GM10248 (cell line): ENCODE results near the gene ZC3H18.

Source experiments
- CTCF ChIA-PET: fragments of 300-600 bp; sonication (Branson Sonifier 250); formaldehyde crosslinking; extraction: SDS; loops from one replicate; lab custom pipeline; 2021; ENCODE audit warnings: antibody characterized with exemption; lab: Yijun Ruan, JAX
- POLR2A ChIA-PET: fragments of 350-650 bp; sonication (Branson Sonifier 250); formaldehyde crosslinking; extraction: SDS; loops from one replicate; lab custom pipeline; 2020; ENCODE audit warnings: antibody characterized with exemption; lab: Yijun Ruan, JAX
- DNase-seq: peaks from one replicate; pipeline ENCODE4 v3.0.0; 2012; ENCODE audit errors: extremely low spot score
- TF ChIP-seq, protein P1 (sequence below): IDR thresholded peaks from 2 replicates; pipeline ENCODE4 v1.5.1; 2012; ENCODE audit warnings: mild to moderate bottlenecking, low read depth; ENCODE audit errors: extremely low read depth, missing control alignments, control extremely low read depth

The ZC3H18 gene

DNA sequence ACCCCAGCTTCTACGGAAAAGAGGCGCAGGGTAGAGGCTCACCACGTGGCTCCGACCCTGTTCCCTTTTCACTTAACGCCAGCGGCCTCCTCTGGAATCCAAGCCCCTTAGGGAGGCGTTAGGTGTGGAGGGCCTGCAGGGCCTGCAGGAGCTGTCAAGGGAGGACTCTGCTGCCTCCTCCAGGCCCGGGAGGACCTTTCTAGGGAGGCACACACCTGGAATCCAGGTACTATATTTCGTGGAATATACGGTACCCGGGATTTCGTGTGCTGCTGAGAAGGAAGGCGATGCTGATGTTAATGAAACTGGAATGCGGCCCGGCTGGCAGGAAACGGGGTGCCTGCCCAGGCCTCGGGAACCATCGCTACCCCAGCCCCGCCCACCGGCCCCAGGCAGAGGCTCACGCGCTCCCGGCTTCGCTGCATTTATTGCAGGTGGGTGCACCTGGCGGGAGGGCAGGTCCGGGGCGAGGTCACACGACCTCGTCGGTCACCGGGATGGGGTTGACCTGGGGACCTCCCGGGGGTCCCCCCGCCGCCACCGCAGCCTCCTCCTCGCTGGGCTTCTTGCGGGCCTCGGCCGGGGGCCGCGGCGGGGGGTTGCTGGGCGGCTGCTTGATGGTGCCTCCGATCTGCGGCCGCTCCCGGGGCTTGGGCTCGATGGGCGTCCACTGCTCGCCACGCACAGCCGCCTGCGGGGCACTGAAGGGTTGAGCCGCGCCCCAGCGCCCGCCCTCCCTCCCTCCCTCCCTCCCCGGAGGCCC lies 72.9 kb downstream of the ZC3H18 start:
- CTCF ChIA-PET: no interaction called here
- POLR2A ChIA-PET: no interaction called here
- TF ChIP-seq, protein P1, sequence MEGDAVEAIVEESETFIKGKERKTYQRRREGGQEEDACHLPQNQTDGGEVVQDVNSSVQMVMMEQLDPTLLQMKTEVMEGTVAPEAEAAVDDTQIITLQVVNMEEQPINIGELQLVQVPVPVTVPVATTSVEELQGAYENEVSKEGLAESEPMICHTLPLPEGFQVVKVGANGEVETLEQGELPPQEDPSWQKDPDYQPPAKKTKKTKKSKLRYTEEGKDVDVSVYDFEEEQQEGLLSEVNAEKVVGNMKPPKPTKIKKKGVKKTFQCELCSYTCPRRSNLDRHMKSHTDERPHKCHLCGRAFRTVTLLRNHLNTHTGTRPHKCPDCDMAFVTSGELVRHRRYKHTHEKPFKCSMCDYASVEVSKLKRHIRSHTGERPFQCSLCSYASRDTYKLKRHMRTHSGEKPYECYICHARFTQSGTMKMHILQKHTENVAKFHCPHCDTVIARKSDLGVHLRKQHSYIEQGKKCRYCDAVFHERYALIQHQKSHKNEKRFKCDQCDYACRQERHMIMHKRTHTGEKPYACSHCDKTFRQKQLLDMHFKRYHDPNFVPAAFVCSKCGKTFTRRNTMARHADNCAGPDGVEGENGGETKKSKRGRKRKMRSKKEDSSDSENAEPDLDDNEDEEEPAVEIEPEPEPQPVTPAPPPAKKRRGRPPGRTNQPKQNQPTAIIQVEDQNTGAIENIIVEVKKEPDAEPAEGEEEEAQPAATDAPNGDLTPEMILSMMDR: no peak
- no peak for DNase-seq

DNA sequence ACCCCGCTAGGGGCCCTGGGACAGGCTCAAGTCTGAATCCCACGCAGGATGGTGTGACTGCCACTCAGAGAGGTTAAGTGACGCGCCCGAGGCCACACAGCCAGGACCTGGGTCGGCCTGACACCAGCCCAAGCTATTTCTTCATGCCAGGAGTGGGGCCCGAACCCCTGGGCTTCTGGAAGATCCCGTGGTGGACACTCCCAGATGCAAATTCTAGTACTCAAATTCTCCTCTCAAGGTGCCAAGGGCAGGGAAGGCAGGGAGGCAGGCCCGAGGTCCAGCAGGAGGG lies 73.4 kb downstream of the ZC3H18 start:
- no peak for DNase-seq
- ChIA-PET POLR2A (no interaction called here), CTCF (no interaction called here)
- TF ChIP-seq, protein P1: no peak

DNA sequence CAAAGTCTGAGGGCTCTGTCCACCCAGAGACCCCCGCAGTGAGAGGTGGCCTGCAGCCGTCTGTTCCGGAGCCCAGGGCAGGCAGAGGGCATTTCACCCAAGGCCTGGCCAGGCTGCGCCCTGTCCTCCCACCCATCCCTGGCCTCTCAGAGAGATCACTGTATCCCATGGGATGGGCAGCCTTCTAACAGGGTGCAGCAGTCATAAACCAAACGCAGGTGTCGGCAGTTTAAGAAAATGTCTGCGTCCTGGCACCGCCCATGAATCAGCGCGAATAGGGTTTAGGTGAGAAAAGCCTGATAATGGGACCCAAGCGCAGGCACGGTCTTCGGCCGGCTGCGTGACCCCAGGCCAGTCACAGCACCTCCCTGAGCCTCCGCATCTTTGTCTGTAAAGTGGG lies 75.3 kb downstream of the ZC3H18 start:
- POLR2A ChIA-PET: no interaction called here
- TF ChIP-seq, protein P1: no peak
- CTCF ChIA-PET: no interaction called here
- no peak for DNase-seq

DNA sequence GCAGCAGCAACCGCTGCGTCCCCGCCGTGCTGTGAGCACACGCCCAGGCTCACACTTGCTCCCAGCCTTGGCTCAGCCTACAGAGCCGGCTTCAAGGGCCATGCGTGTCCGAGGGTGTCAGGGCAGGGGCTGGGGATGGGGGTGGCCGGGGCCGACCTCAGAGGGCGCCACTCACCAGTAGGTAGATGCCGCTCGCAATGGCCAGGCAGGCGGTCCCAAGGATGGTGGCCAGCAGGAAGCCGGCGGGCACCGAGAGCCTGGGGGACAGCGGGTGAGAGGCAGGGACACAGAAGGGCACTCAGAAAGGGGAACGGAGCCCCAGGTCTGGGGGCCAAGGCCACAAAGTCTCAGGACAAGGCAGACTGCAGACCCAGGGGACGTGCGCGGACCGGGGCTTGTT lies 75.7 kb downstream of the ZC3H18 start:
- TF ChIP-seq, protein P1: no peak
- DNase-seq: no peak
- POLR2A ChIA-PET: no interaction called here
- CTCF ChIA-PET: interaction anchor here (1.0 kb wide), 1 partner anchor 9 kb away, joined by 4 read pairs; no protein-coding TSS in a partner anchor

DNA sequence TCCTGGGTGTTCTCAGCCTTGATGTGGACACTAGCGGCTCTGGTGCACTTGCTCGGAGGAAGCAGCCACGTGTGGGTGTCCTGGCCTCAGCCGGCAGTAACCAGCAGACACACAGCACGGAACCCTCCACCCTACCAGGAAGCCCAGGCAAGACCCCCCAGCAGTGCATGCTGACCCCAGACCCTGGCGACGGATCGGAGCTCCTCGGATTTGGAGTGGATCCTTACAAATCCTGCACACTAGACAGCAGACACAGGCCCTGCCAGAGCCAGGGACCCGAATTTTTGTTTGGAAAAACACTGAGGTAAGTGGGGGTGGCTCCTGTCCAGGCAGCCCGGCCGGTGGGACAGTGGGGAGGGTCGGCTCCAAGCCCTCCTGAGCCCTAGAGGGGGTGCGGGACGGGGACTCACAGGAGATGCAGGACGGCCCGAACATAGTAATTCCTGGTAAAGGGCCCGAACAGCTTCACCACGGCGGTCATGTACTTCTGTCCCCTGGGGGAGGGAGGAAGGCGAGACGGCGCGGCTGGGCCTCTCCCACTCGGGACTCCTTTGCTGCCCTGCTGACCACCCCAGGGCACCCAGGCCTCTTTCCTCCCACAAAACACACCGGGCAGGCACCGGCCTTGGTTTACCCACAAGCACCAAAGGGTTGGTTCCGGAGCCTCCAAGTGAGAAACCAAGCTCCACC lies 76.3 kb downstream of the ZC3H18 start:
- ChIA-PET POLR2A (no interaction called here), CTCF (interaction anchor here (1.0 kb wide), 1 partner anchor 9 kb away, joined by 4 read pairs; no protein-coding TSS in a partner anchor)
- DNase-seq: no peak
- TF ChIP-seq, protein P1: no peak

DNA sequence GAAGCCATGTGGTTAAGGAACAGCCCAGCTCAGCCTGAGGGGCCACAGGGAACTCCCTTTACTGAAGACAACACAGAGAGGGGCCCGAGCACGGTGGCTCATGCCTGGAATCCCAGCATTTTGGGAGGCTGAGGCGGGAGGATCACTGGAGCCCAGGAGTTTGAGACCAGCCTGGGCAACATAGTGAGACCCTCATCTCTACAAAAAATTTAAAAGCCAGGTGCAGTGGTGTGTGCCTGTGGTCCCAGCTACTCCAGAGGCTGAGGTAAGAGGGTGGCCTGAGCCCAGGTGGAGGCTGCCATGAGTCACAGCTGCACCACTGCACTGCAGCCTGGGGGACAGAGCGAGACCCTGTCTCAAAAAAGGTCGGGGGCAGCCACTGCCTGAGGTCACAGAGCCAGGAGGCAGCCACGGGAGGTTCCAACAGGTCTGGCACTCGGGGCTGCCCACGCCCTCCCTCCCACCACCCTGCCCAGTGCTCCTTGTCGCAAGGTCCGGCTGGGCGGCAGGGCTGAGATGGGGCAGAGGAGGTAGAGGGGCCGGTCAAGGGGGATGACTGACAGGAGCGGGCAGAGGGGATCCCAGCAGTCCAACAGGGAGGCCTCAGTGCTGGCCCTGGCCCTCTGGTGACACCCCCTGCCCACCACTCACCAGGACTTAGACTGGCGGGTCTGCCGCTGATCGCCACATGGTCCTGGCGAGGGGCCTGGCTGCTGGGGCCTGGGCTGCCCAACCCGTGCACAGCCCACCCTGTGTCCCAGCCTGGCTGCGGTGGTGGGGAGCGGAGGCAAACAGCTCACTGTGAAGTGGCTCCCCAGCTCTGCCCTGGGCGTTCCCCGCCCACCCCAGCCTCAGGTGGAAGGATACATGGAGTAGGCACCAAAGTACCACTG lies 77.2 kb downstream of the ZC3H18 start:
- no peak for DNase-seq
- CTCF ChIA-PET: interaction anchor here (0.8 to 1.0 kb wide), 2 partner anchors 10 to 14 kb away, joined by 3 to 4 read pairs; no protein-coding TSS in a partner anchor
- TF ChIP-seq, protein P1: no peak
- POLR2A ChIA-PET: no interaction called here
